Neural cell (in vitro differentiated cells): ENCODE results near the gene BNC2. TPM values are rescaled to one million over a fixed set of nuclear protein-coding genes. Genes with fewer than 3 reads are reported as not detected.

Experiments used
- H2AFZ ChIP-seq: fragments of 200-600, 300-800 bp; sonication (generic), shearing (Covaris generic); 2 replicates; pipeline ENCODE4 v1.6.0; 2014; ENCODE audit warnings: low read depth, mild to moderate bottlenecking, antibody characterized with exemption, low read length, moderate library complexity
- H3F3A ChIP-seq: fragments of 200-600 bp; shearing (Covaris generic); 2 replicates; pipeline ENCODE4 v1.6.1; 2016; ENCODE audit warnings: mild to moderate bottlenecking, moderate library complexity, mixed read lengths, antibody characterized with exemption, low read length; ENCODE audit not compliant: insufficient read depth, poor library complexity, severe bottlenecking
- H3K27ac ChIP-seq: fragments of 200-600, 300-800 bp; sonication (generic), shearing (Covaris generic); 2 replicates; pipeline ENCODE4 v1.5.1; 2014; ENCODE audit warnings: mild to moderate bottlenecking, low read length, moderate library complexity
- H3K27me3 ChIP-seq: fragments of 300-800, 200-600 bp; sonication (generic), shearing (Covaris generic); 2 replicates; pipeline ENCODE4 v1.6.0; 2014; ENCODE audit warnings: mild to moderate bottlenecking, low read depth, low read length, moderate library complexity; ENCODE audit not compliant: insufficient read depth
- H3K36me3 ChIP-seq: fragments of 300-800, 200-600 bp; sonication (generic), shearing (Covaris generic); 2 replicates; pipeline ENCODE4 v1.5.1; 2014; ENCODE audit warnings: mild to moderate bottlenecking, antibody characterized with exemption, low read length, moderate library complexity; ENCODE audit not compliant: insufficient read depth
- H3K4me2 ChIP-seq: fragments of 300-800, 200-600 bp; sonication (generic), shearing (Covaris generic); 2 replicates; pipeline ENCODE4 v1.6.0; 2014; ENCODE audit warnings: mild to moderate bottlenecking, low read length
- H3K4me3 ChIP-seq: fragments of 300-800, 200-600 bp; sonication (generic), shearing (Covaris generic); 2 replicates; pipeline ENCODE4 v1.5.1; 2014; ENCODE audit warnings: mild to moderate bottlenecking, low read length, moderate library complexity
- H3K79me2 ChIP-seq: fragments of 200-600 bp; shearing (Covaris generic); replicated peaks from 2 replicates; pipeline ENCODE4 v1.6.0; 2014; ENCODE audit warnings: mild to moderate bottlenecking, low read length, moderate library complexity; ENCODE audit not compliant: insufficient read depth
- H3K9ac ChIP-seq: fragments of 300-800, 200-600 bp; sonication (generic), shearing (Covaris generic); 2 replicates; pipeline ENCODE4 v1.6.1; 2016; ENCODE audit warnings: mild to moderate bottlenecking, low read length, mixed read lengths
- H3K9me2 ChIP-seq: fragments of 200-600 bp; shearing (Covaris generic); 2 replicates; pipeline ENCODE4 v1.6.1; 2016; ENCODE audit warnings: mild to moderate bottlenecking, low read length, mixed read lengths; ENCODE audit not compliant: insufficient read depth
- H3K9me3 ChIP-seq: fragments of 200-600, 300-800 bp; sonication (generic), shearing (Covaris generic); 2 replicates; pipeline ENCODE4 v1.6.1; 2016; ENCODE audit warnings: mild to moderate bottlenecking, mixed run types, low read length, moderate library complexity, mixed read lengths
- H4K20me1 ChIP-seq: fragments of 200-600 bp; shearing (Covaris generic); 2 replicates; pipeline ENCODE4 v1.6.1; 2016; ENCODE audit warnings: mild to moderate bottlenecking, mixed run types; ENCODE audit not compliant: insufficient read depth
- EP300 ChIP-seq: fragments of 450-650 bp; conservative IDR thresholded peaks from 2 replicates; pipeline ENCODE4 v1.6.1; 2014; ENCODE audit warnings: antibody characterized with exemption, mild to moderate bottlenecking, moderate library complexity; ENCODE audit not compliant: poor library complexity, severe bottlenecking
- EZH2 ChIP-seq: fragments of 200-600, 300-800 bp; shearing (Covaris generic), sonication (generic); IDR thresholded peaks from 2 replicates; pipeline ENCODE4 v1.6.1; 2014; ENCODE audit warnings: antibody characterized with exemption, low read length, borderline replicate concordance, mild to moderate bottlenecking; ENCODE audit not compliant: insufficient read depth, poor library complexity, severe bottlenecking
- MXI1 ChIP-seq: fragments of 450-650 bp; conservative IDR thresholded peaks from 2 replicates; pipeline ENCODE4 v1.6.1; 2014; ENCODE audit warnings: antibody characterized with exemption, mild to moderate bottlenecking; ENCODE audit not compliant: poor library complexity, severe bottlenecking
- POLR2AphosphoS5 ChIP-seq: IDR thresholded peaks from 2 replicates; pipeline ENCODE4 v1.6.1; 2012
- RAD21 ChIP-seq: fragments of 450-650 bp; conservative IDR thresholded peaks from 2 replicates; pipeline ENCODE4 v1.6.1; 2014; ENCODE audit warnings: antibody characterized with exemption, mild to moderate bottlenecking, moderate library complexity
- SMC3 ChIP-seq: fragments of 450-650 bp; conservative IDR thresholded peaks from 2 replicates; pipeline ENCODE4 v1.6.1; 2014; ENCODE audit warnings: antibody characterized with exemption, mild to moderate bottlenecking, moderate library complexity; ENCODE audit not compliant: poor library complexity
- TAF1 ChIP-seq: IDR thresholded peaks from 2 replicates; pipeline ENCODE4 v1.6.1; 2012; ENCODE audit warnings: low read depth
- polyA plus RNA-seq: library from polyadenylated mRNA; depleted of rRNA; stranded (reverse); fragments of >200 nt; gene quantifications from 2 replicates; pipeline ENCODE4 v1.2.3, GENCODE V29; 2014
- TF ChIP-seq, protein P1 (sequence below): fragments of 450-650 bp; IDR thresholded peaks from 2 replicates; pipeline ENCODE4 v1.5.1; 2014; ENCODE audit warnings: antibody characterized with exemption, mild to moderate bottlenecking, moderate library complexity; ENCODE audit not compliant: poor library complexity, severe bottlenecking
- TF ChIP-seq, protein P2 (sequence below): IDR thresholded peaks from 2 replicates; pipeline ENCODE4 v1.6.1; 2012; ENCODE audit warnings: borderline replicate concordance

BNC2 gene
- polyA plus RNA-seq, 1 donor from 2014 or later = 1.3 TPM

DNA sequence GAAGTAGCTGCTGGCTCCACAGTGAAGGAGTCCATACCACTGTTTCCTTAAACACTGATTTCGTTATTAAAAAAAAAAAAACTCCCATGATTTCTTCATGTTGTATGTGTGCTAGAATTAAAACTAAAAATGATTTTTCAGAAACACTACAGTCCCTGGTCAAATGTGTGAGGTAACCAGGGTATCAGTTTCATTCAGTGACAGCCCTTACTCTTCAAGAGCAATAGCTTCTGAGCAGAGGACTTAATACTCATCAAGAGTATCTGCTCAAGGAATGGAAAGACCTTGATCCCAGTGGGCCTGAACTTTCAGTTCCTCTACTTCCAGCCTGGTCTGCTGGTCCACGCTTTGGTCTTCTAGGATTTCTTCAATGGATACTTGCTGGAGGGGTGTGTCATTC lies 95.1 kb downstream of the BNC2 start:
- no peak overlapping the region for H3K4me3 ChIP-seq
- no peaks in the 10 kb centered on the region for H3K79me2 ChIP-seq
- H3K27me3 ChIP-seq = no peaks in the 10 kb centered on the region
- no peaks in the 10 kb centered on the region for H4K20me1 ChIP-seq
- no peaks in the 10 kb centered on the region for H3K9me3 ChIP-seq
- no peaks in the 10 kb centered on the region for H3F3A ChIP-seq
- H2AFZ ChIP-seq = no peak overlapping the region
- H3K4me2 ChIP-seq = no peak overlapping the region
- no peaks in the 10 kb centered on the region for H3K9me2 ChIP-seq
- no peaks in the 10 kb centered on the region for H3K36me3 ChIP-seq
- no peak overlapping the region for H3K9ac ChIP-seq
- TF ChIP-seq MXI1 (no peak), RAD21 (no peak), POLR2AphosphoS5 (no peak), TAF1 (no peak), SMC3 (no peak), EP300 (no peak), EZH2 (no peak)
- TF ChIP-seq, protein P1, sequence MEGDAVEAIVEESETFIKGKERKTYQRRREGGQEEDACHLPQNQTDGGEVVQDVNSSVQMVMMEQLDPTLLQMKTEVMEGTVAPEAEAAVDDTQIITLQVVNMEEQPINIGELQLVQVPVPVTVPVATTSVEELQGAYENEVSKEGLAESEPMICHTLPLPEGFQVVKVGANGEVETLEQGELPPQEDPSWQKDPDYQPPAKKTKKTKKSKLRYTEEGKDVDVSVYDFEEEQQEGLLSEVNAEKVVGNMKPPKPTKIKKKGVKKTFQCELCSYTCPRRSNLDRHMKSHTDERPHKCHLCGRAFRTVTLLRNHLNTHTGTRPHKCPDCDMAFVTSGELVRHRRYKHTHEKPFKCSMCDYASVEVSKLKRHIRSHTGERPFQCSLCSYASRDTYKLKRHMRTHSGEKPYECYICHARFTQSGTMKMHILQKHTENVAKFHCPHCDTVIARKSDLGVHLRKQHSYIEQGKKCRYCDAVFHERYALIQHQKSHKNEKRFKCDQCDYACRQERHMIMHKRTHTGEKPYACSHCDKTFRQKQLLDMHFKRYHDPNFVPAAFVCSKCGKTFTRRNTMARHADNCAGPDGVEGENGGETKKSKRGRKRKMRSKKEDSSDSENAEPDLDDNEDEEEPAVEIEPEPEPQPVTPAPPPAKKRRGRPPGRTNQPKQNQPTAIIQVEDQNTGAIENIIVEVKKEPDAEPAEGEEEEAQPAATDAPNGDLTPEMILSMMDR = no peak
- TF ChIP-seq, protein P2, sequence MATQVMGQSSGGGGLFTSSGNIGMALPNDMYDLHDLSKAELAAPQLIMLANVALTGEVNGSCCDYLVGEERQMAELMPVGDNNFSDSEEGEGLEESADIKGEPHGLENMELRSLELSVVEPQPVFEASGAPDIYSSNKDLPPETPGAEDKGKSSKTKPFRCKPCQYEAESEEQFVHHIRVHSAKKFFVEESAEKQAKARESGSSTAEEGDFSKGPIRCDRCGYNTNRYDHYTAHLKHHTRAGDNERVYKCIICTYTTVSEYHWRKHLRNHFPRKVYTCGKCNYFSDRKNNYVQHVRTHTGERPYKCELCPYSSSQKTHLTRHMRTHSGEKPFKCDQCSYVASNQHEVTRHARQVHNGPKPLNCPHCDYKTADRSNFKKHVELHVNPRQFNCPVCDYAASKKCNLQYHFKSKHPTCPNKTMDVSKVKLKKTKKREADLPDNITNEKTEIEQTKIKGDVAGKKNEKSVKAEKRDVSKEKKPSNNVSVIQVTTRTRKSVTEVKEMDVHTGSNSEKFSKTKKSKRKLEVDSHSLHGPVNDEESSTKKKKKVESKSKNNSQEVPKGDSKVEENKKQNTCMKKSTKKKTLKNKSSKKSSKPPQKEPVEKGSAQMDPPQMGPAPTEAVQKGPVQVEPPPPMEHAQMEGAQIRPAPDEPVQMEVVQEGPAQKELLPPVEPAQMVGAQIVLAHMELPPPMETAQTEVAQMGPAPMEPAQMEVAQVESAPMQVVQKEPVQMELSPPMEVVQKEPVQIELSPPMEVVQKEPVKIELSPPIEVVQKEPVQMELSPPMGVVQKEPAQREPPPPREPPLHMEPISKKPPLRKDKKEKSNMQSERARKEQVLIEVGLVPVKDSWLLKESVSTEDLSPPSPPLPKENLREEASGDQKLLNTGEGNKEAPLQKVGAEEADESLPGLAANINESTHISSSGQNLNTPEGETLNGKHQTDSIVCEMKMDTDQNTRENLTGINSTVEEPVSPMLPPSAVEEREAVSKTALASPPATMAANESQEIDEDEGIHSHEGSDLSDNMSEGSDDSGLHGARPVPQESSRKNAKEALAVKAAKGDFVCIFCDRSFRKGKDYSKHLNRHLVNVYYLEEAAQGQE = no peak
- H3K27ac ChIP-seq = no peak overlapping the region

DNA sequence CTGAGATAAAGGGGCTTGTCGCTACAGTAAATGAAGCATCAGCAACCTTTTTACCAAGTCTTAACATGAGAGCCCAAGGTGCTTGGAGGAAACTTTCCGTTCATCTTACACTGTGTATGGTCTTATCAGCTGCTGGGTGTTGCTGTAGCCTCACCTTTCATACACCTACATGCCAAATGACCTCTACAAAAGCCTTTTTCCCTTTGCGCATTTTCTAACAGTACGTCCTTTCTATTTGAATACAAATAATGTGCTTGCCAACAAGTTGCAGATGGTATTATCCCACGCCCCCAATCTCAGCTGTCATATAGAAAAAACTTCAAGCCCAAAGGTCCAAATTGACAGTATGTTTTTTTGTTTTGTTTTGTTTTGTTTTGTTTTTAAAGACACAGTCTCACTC lies 96.9 kb downstream of the BNC2 start:
- Histone ChIP-seq H2AFZ (no peak overlapping the region), H3K9me2 (no peaks in the 10 kb centered on the region), H4K20me1 (no peaks in the 10 kb centered on the region), H3K27ac (no peak overlapping the region), H3K4me2 (no peak overlapping the region), H3F3A (no peaks in the 10 kb centered on the region), H3K36me3 (no peaks in the 10 kb centered on the region), H3K9ac (no peak overlapping the region), H3K9me3 (no peaks in the 10 kb centered on the region), H3K27me3 (no peaks in the 10 kb centered on the region), H3K4me3 (no peak overlapping the region), H3K79me2 (no peaks in the 10 kb centered on the region)
- no peak for TF ChIP-seq MXI1
- TF ChIP-seq TAF1 = no peak
- TF ChIP-seq POLR2AphosphoS5 = no peak
- TF ChIP-seq SMC3 = no peak
- TF ChIP-seq, protein P2 = no peak
- no peak for TF ChIP-seq EZH2
